Body of pancreas (tissue), 4 donors: ENCODE data around the gene LRRC10B. TPM values are rescaled to one million over a fixed set of nuclear protein-coding genes. Genes with fewer than 3 reads are reported as not detected.

Experiments used
- ATAC-seq: fragments of 150-250 bp; one replicate; pipeline ENCODE4 v1.9.1; 2016
- DNase-seq, 4 donors: peaks; one replicate each; pipeline ENCODE4 v3.0.0-alpha.2; 2019
- H3K27ac ChIP-seq, 4 donors: fragments of 200-600 bp; sonication (generic); 1 replicate in 3 of 4; 2 replicates in 1 of 4; pipeline versions ENCODE4 v1.5.1 to v1.6.1; 2016 to 2019; ENCODE audit warnings: mild to moderate bottlenecking in 1 of 4, mixed read lengths in 1 of 4, moderate library complexity in 1 of 4
- H3K27me3 ChIP-seq, 2 donors: fragments of 200-600 bp; sonication (generic); one replicate each; pipeline ENCODE4 v1.6.0; 2016; ENCODE audit warnings: mild to moderate bottlenecking in 1 of 2
- H3K36me3 ChIP-seq, 2 donors: fragments of 200-600 bp; sonication (generic); replicated peaks in 1 of 2; 2 replicates each; pipeline ENCODE4 v1.5.1; 2016; ENCODE audit warnings: low read depth in 2 of 2; ENCODE audit not compliant: insufficient read depth in 1 of 2
- H3K4me1 ChIP-seq: fragments of 200-600 bp; sonication (generic); one replicate; pipeline ENCODE4 v1.6.0; 2016
- H3K4me3 ChIP-seq, 2 donors: fragments of 200-600 bp; sonication (generic); 1 replicate in 1 of 2; 2 replicates in 1 of 2; pipeline ENCODE4 v1.5.1; 2016 to 2019
- H3K9me3 ChIP-seq, 3 donors: fragments of 200-600 bp; sonication (generic); 1 replicate in 2 of 3; 2 replicates in 1 of 3; pipeline ENCODE4 v1.5.1; 2016
- POLR2A ChIP-seq, 3 donors: fragments of 450-650 bp; IDR thresholded peaks; one replicate each; pipeline ENCODE4 v1.6.1; 2016; ENCODE audit warnings: antibody characterized with exemption in 3 of 3, mild to moderate bottlenecking in 2 of 3
- WGBS, 2 donors: methylation state at CpG; one replicate each; pipeline ENCODE4 v1.1.5; 2017; 5-methylcytosine and 5-hydroxymethylcytosine counted together
- intact Hi-C: fragments of 100-400 bp; cut with DNase I; formaldehyde crosslinking; loops from one replicate; pipeline ENCODE4 v1.15.1; 2023
- total RNA-seq, 2 donors: library from RNA; depleted of rRNA; stranded (reverse); fragments of >200 nt; gene quantifications; one replicate each; pipeline ENCODE4 v1.1.0, GENCODE V29; 2016
- TF ChIP-seq, protein P1 (sequence below), 7 experiments: fragments of 450-650 bp in 4 of 7; fragments of 200-600 bp in 3 of 7; sonication (generic) in 3 of 7; IDR thresholded peaks; one replicate each; pipeline ENCODE4 v1.5.1; 2016 to 2019; ENCODE audit warnings: antibody characterized with exemption in 7 of 7

Gene LRRC10B
- total RNA-seq, 2 donors from 2014 or later = 1.6 to 2.9 TPM

- DNase-seq (no peak), ATAC-seq (no peak)
- Histone ChIP-seq H3K4me1 (no peaks in the 10 kb centered on the region), H3K4me3 (no peak overlapping the region), H3K9me3 (no peaks in the 10 kb centered on the region), H3K27me3 (no peaks in the 10 kb centered on the region), H3K27ac (no peak overlapping the region), H3K36me3 (no peaks in the 10 kb centered on the region)
- WGBS, 2 donors = 89 to 95% methylated on average over 7 of the region's 7 CpGs
- intact Hi-C loops = no loop called here
- TF ChIP-seq, protein P1, sequence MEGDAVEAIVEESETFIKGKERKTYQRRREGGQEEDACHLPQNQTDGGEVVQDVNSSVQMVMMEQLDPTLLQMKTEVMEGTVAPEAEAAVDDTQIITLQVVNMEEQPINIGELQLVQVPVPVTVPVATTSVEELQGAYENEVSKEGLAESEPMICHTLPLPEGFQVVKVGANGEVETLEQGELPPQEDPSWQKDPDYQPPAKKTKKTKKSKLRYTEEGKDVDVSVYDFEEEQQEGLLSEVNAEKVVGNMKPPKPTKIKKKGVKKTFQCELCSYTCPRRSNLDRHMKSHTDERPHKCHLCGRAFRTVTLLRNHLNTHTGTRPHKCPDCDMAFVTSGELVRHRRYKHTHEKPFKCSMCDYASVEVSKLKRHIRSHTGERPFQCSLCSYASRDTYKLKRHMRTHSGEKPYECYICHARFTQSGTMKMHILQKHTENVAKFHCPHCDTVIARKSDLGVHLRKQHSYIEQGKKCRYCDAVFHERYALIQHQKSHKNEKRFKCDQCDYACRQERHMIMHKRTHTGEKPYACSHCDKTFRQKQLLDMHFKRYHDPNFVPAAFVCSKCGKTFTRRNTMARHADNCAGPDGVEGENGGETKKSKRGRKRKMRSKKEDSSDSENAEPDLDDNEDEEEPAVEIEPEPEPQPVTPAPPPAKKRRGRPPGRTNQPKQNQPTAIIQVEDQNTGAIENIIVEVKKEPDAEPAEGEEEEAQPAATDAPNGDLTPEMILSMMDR (IDR thresholded peaks at IDR 0.05) = peak in 1 of 7 experiments; percentile 8
- TF ChIP-seq POLR2A (IDR thresholded peaks at IDR 0.05) = no peak
Observed at GRCh38 chr11:61545341-61545740, 36.8 kb downstream of the LRRC10B start.

- H3K4me1 ChIP-seq = no peaks in the 10 kb centered on the region
- ATAC-seq = no peak
- no peak overlapping the region for H3K27ac ChIP-seq
- no peaks in the 10 kb centered on the region for H3K27me3 ChIP-seq
- no peak for DNase-seq
- WGBS, 2 donors = 90 to 91% methylated on average over 22 to 32 of the region's 32 CpGs
- H3K9me3 ChIP-seq = no peaks in the 10 kb centered on the region
- TF ChIP-seq, protein P1 (IDR thresholded peaks at IDR 0.05) = no peak
- TF ChIP-seq POLR2A (IDR thresholded peaks at IDR 0.05) = no peak
- intact Hi-C loops = no loop called here
- H3K4me3 ChIP-seq = no peak overlapping the region
- no peaks in the 10 kb centered on the region for H3K36me3 ChIP-seq
Observed at GRCh38 chr11:61545921-61546320, 37.4 kb downstream of the LRRC10B start.

- Histone ChIP-seq H3K4me3 (no peak overlapping the region), H3K4me1 (peaks cover 4% of the 10 kb centered on the region), H3K27me3 (no peaks in the 10 kb centered on the region), H3K36me3 (no peaks in the 10 kb centered on the region), H3K27ac (no peak overlapping the region), H3K9me3 (no peaks in the 10 kb centered on the region)
- no peak for DNase-seq
- 49 to 55% methylated on average over 17 to 18 of the region's 20 CpGs for WGBS, 2 donors
- no peak for ATAC-seq
- no peak for TF ChIP-seq POLR2A (IDR thresholded peaks at IDR 0.05)
- TF ChIP-seq, protein P1 (IDR thresholded peaks at IDR 0.05) = no peak
- intact Hi-C loops = no loop called here
Observed at GRCh38 chr11:61546663-61547062, 38.1 kb downstream of the LRRC10B start.

- H3K9me3 ChIP-seq = no peaks in the 10 kb centered on the region
- no peaks in the 10 kb centered on the region for H3K36me3 ChIP-seq
- no peaks in the 10 kb centered on the region for H3K27me3 ChIP-seq
- ATAC-seq = no peak
- H3K27ac ChIP-seq = no peak overlapping the region
- intact Hi-C loops = no loop called here
- DNase-seq = no peak
- TF ChIP-seq, protein P1 (IDR thresholded peaks at IDR 0.05) = no peak
- no peak for TF ChIP-seq POLR2A (IDR thresholded peaks at IDR 0.05)
- no peak overlapping the region for H3K4me3 ChIP-seq
- WGBS, 2 donors = 68 to 73% methylated on average over 19 of the region's 19 CpGs
- peaks cover 10% of the 10 kb centered on the region for H3K4me1 ChIP-seq
Observed at GRCh38 chr11:61547246-61547645, 38.7 kb downstream of the LRRC10B start.

GRCh38 chr11:61549177-61549576 is 40.6 kb downstream of the LRRC10B start:
- no peak for DNase-seq
- 71 to 75% methylated on average over 8 of the region's 8 CpGs for WGBS, 2 donors
- TF ChIP-seq POLR2A (IDR thresholded peaks at IDR 0.05) = no peak
- Histone ChIP-seq H3K27me3 (no peaks in the 10 kb centered on the region), H3K4me1 (peaks cover 10% of the 10 kb centered on the region), H3K27ac (no peak overlapping the region), H3K9me3 (no peaks in the 10 kb centered on the region), H3K4me3 (no peak overlapping the region), H3K36me3 (no peaks in the 10 kb centered on the region)
- ATAC-seq = no peak
- intact Hi-C loops = no loop called here
